Gastroesophageal sphincter (tissue), 4 donors: ENCODE results near the gene C15orf39. TPM values are rescaled to one million over a fixed set of nuclear protein-coding genes. Genes with fewer than 3 reads are reported as not detected.

Source experiments
- ATAC-seq: fragments of 150-250 bp; one replicate; pipeline ENCODE4 v1.9.1; 2016; ENCODE audit warnings: mild to moderate bottlenecking, moderate library complexity
- H3K27ac ChIP-seq, 4 donors: fragments of 200-600 bp; sonication (generic) in 3 of 4; 1 replicate in 3 of 4; 2 replicates in 1 of 4; pipeline ENCODE4 v1.5.1; 2016 to 2019
- H3K27me3 ChIP-seq: fragments of 200-600 bp; sonication (generic); one replicate; pipeline ENCODE4 v1.5.1; 2019
- H3K36me3 ChIP-seq, 2 donors: fragments of 200-600 bp; sonication (generic); one replicate each; pipeline ENCODE4 v1.5.1; 2019; ENCODE audit warnings: control low read depth in 1 of 2
- H3K4me1 ChIP-seq, 3 donors: fragments of 200-600 bp; sonication (generic); 1 replicate in 2 of 3; 2 replicates in 1 of 3; pipeline ENCODE4 v1.5.1; 2016 to 2019; ENCODE audit warnings: control low read depth in 2 of 3
- H3K4me3 ChIP-seq, 2 donors: fragments of 200-600 bp; sonication (generic); one replicate each; pipeline ENCODE4 v1.5.1; 2019; ENCODE audit warnings: mild to moderate bottlenecking in 1 of 2, moderate library complexity in 1 of 2
- H3K9me3 ChIP-seq, 3 donors: fragments of 200-600 bp; sonication (generic); one replicate each; pipeline ENCODE4 v1.5.1; 2017 to 2019; ENCODE audit warnings: control low read depth in 2 of 3
- EP300 ChIP-seq: sonication (generic); formaldehyde crosslinking; IDR thresholded peaks from one replicate; pipeline ENCODE4 v1.6.1; 2017; ENCODE audit warnings: antibody characterized with exemption, mild to moderate bottlenecking
- POLR2A ChIP-seq, 2 donors: fragments of 450-650 bp; IDR thresholded peaks; one replicate each; pipeline ENCODE4 v1.6.1; 2017; ENCODE audit warnings: antibody characterized with exemption in 2 of 2, mild to moderate bottlenecking in 2 of 2, moderate library complexity in 1 of 2
- POLR2AphosphoS5 ChIP-seq: sonication (generic); formaldehyde crosslinking; IDR thresholded peaks from one replicate; pipeline ENCODE4 v1.6.1; 2017; ENCODE audit warnings: antibody characterized with exemption
- WGBS, 2 donors: methylation state at CpG; one replicate each; pipeline ENCODE4 v1.1.5; 2018; ENCODE audit warnings: low coverage in 1 of 2; 5-methylcytosine and 5-hydroxymethylcytosine counted together
- total RNA-seq, 4 donors: library from RNA; depleted of rRNA; stranded (reverse); fragments of >200 nt; gene quantifications; one replicate each; pipeline ENCODE4 v1.1.0, GENCODE V29; 2016
- TF ChIP-seq, protein P1 (sequence below), 4 experiments: fragments of 200-600 bp in 2 of 4; fragments of 450-650 bp in 2 of 4; sonication (generic) in 1 of 4; IDR thresholded peaks; one replicate each; pipeline ENCODE4 v1.5.1; 2017 to 2019; ENCODE audit warnings: antibody characterized with exemption in 4 of 4, mild to moderate bottlenecking in 2 of 4, moderate library complexity in 2 of 4

The C15orf39 gene
- total RNA-seq, 4 donors from 2014 or later = 7.3 to 13.2 (median 11.5) TPM

DNA sequence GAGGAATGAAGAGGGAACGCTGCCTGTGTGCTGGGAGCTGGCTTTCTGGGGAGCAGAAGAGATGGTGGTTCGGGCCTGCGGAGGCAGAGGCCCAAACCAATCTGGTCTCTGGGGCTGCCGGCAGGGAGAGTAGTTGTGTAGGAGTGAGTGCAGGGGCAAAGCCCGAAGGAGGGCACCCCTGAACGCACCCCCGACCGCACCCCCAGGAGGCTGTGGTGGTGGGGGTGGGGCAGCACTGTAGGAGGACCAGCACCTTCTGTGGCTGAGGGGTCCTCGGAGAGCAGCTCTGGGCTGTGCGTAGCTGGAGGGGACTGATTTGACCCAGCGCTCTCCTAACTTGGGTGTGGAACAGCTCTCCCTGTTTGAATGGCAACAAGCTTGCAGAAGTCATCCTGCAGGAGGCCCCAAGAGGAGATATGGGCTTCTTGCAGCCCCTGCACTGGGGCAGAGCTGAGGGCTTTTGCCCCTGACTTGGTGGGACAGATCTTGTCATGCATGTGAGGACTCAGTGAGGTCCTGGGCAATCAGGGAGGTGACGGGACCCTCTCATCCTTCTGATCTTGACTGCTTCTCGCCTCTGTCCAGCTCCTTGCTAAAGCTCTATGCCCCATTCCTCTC is 26.1 kb downstream of the C15orf39 start:
- no peaks in the 10 kb centered on the region for H3K9me3 ChIP-seq
- H3K36me3 ChIP-seq = no peaks in the 10 kb centered on the region
- H3K4me3 ChIP-seq = no peak overlapping the region
- WGBS, 2 donors = 40% methylated on average over 1 of the region's 13 CpGs; no CpG with 5 or more reads in 1 of the 2 donors
- H3K4me1 ChIP-seq = no peaks in the 10 kb centered on the region
- H3K27ac ChIP-seq = no peak overlapping the region
- TF ChIP-seq, protein P1, sequence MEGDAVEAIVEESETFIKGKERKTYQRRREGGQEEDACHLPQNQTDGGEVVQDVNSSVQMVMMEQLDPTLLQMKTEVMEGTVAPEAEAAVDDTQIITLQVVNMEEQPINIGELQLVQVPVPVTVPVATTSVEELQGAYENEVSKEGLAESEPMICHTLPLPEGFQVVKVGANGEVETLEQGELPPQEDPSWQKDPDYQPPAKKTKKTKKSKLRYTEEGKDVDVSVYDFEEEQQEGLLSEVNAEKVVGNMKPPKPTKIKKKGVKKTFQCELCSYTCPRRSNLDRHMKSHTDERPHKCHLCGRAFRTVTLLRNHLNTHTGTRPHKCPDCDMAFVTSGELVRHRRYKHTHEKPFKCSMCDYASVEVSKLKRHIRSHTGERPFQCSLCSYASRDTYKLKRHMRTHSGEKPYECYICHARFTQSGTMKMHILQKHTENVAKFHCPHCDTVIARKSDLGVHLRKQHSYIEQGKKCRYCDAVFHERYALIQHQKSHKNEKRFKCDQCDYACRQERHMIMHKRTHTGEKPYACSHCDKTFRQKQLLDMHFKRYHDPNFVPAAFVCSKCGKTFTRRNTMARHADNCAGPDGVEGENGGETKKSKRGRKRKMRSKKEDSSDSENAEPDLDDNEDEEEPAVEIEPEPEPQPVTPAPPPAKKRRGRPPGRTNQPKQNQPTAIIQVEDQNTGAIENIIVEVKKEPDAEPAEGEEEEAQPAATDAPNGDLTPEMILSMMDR (IDR thresholded peaks at IDR 0.05) = no peak
- TF ChIP-seq POLR2A (IDR thresholded peaks at IDR 0.05) = no peak
- TF ChIP-seq POLR2AphosphoS5 = no peak
- TF ChIP-seq EP300 = no peak
- H3K27me3 ChIP-seq = peaks cover 40% of the 10 kb centered on the region
- ATAC-seq = no peak

DNA sequence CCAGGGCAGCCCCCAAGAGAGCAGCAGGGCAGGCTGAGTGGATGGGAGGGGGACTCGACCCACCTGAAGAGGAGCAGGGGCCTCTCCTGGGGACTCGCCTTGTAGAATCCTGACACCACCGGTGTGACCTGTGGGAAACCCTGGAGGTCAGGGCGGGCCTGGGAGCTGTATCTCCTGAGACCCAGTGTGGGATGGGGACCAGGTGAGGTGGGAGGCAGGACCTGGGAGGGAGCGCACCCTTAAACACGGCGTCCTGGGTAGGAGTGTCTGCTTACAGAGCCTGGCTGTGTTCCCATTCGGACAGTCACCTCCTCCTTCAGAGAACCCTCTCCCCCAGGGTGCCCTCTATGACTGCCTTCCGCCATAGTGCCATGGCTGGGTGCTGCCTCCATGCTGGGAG is 27.1 kb downstream of the C15orf39 start:
- TF ChIP-seq, protein P1 (IDR thresholded peaks at IDR 0.05) = no peak
- TF ChIP-seq EP300 (no peak), POLR2AphosphoS5 (no peak), POLR2A (IDR thresholded peaks at IDR 0.05) (no peak)
- WGBS, 2 donors = 40% methylated on average over 1 of the region's 9 CpGs; no CpG with 5 or more reads in 1 of the 2 donors

DNA sequence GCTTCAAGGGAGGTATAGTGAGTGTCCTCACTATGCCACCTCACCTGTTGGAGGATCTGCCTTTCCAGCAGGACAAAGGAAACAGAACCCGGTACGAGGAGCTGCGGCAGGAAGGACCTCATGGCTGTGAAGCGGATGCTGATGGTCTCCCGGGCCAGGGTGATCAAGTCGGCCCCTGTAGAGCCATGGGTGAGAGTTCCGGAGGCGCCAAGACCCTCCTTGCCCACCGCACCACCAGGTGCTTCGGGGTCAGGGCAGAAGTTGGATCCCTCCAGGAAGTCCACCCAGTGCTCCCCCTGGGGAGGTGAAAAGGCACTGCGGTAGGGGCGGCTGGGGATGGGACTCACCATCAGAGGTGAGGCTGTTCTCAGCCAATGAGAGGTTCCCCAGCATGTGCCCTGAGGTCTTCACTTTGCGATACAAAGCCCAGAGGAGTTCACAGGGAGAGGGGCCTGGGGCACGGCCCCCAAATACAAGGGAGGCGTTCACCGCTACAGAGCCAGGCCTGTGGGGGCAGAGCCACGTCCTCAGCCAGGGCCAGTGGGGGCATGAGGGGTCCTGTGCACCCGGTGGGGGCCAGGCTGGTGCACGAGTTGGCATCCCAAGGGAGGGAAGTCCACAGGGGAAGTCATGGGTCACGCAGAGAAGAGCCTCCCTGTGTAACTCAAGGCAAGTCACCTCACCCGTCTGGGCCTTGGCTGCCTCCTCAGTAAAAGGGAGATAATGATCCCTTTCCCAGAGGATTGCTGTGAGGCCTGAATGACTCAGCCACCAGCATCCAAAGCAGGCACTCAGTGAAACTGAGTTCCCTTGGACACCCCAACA is 27.7 kb downstream of the C15orf39 start:
- TF ChIP-seq, protein P1 (IDR thresholded peaks at IDR 0.05) = no peak
- TF ChIP-seq EP300 = no peak
- TF ChIP-seq POLR2A (IDR thresholded peaks at IDR 0.05) = no peak
- Histone ChIP-seq H3K27me3 (peaks cover 48% of the 10 kb centered on the region), H3K27ac (no peak overlapping the region), H3K4me1 (no peaks in the 10 kb centered on the region), H3K4me3 (no peak overlapping the region), H3K9me3 (no peaks in the 10 kb centered on the region), H3K36me3 (no peaks in the 10 kb centered on the region)
- no peak for ATAC-seq
- 50 to 88% methylated on average over 2 to 7 of the region's 21 CpGs for WGBS, 2 donors

More for the DNA sequence above, 27.1 kb downstream of the C15orf39 start:
- ATAC-seq = no peak
- no peak overlapping the region for H3K27ac ChIP-seq
- no peak overlapping the region for H3K4me3 ChIP-seq
- H3K4me1 ChIP-seq = no peaks in the 10 kb centered on the region
- no peaks in the 10 kb centered on the region for H3K36me3 ChIP-seq
- peaks cover 48% of the 10 kb centered on the region for H3K27me3 ChIP-seq
- H3K9me3 ChIP-seq = no peaks in the 10 kb centered on the region

DNA sequence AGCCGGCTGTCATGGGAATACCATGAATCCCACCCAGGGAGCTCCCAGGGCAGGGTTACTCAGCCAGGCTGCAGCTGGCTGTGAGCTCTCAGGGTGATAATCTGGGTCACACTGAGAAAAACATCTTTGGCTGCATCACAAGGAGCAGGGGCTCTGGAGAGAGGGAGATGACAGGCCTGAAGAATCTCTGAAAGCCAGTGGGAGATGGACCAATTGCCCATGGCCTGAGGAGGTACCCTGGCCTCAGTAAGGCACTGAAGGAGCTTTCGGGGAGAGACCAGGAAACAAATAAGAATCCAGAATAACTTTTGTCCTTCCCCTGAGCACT is 28.3 kb downstream of the C15orf39 start:
- H3K27me3 ChIP-seq = peaks cover 50% of the 10 kb centered on the region
- H3K4me1 ChIP-seq = no peaks in the 10 kb centered on the region
- no peak overlapping the region for H3K4me3 ChIP-seq
- TF ChIP-seq POLR2A (IDR thresholded peaks at IDR 0.05) (no peak), EP300 (no peak), POLR2AphosphoS5 (no peak)
- TF ChIP-seq, protein P1 (IDR thresholded peaks at IDR 0.05) = no peak
- H3K27ac ChIP-seq = no peak overlapping the region
- H3K9me3 ChIP-seq = no peaks in the 10 kb centered on the region
- no peaks in the 10 kb centered on the region for H3K36me3 ChIP-seq
- WGBS, 2 donors = 80% methylated on average over 1 of the region's 2 CpGs
- ATAC-seq = no peak
